ENCODE results near the gene AEN. TPM values are rescaled to one million over a fixed set of nuclear protein-coding genes. Genes with fewer than 3 reads are reported as not detected.

The AEN gene
- total RNA-seq, 4 donors from 2014 or later, result 4.7 to 10.9 (median 5.8) TPM

DNA sequence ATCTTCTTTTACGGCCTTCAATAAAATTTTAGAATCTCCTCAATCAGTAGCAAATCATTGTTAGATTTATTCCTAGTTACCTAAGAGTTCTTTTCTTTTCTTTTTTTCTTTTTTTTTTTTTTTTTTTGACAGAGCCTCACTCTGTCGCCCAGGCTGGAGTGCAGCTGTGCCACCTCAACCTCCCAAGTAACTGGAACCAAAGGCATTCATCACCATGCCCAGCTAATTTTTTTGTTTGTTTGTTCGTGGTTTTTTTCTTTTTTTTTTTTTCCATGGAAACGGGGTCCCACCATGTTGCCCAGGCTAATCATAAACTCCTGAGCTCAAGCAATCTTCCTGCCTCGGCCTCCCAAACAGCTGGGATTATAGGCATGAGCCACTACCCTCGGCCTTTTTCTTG lies 30.4 kb upstream of the AEN start:
- TF ChIP-seq, protein P1, sequence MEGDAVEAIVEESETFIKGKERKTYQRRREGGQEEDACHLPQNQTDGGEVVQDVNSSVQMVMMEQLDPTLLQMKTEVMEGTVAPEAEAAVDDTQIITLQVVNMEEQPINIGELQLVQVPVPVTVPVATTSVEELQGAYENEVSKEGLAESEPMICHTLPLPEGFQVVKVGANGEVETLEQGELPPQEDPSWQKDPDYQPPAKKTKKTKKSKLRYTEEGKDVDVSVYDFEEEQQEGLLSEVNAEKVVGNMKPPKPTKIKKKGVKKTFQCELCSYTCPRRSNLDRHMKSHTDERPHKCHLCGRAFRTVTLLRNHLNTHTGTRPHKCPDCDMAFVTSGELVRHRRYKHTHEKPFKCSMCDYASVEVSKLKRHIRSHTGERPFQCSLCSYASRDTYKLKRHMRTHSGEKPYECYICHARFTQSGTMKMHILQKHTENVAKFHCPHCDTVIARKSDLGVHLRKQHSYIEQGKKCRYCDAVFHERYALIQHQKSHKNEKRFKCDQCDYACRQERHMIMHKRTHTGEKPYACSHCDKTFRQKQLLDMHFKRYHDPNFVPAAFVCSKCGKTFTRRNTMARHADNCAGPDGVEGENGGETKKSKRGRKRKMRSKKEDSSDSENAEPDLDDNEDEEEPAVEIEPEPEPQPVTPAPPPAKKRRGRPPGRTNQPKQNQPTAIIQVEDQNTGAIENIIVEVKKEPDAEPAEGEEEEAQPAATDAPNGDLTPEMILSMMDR (IDR thresholded peaks at IDR 0.05; ENCODE audit: low read depth), result no peak

DNA sequence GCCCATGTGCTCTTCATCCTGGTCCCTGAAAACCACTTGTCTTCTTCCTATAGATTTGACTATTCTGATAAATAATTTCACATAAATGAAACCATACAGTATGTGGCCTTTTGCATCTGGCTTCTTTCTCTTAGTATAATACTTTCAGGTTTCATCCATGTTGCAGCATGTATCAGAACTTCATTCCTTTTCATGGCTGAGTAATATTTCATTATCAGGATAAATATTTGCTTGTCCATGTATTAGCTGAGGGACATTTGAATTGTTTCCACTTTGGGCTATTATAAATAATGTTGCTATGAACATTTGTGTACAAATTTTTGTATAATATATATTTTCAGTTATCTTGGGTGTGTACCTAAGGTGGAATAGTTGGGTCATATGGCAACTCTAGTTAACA lies 29.8 kb upstream of the AEN start:
- TF ChIP-seq, protein P1 (IDR thresholded peaks at IDR 0.05; ENCODE audit: low read depth), result no peak

DNA sequence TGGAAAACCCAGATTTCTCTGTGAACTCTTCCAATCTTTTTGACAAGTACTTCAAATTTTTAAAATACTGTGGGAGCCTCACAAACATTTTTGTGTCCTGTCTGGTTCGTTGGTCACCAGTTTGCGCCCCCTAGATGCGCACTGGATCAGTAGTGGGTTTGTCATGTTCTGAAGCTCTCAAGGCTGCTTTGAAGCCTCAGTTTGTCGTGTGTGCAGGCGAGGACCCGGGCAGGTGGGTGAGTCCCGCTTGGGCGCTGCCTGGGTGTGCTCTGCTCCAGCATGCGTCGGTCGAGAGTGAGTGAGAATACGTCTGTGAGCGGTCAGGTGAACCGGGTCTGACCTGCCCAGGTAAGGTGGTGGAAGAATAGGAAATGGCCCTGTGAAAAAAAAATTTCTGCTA lies 17.3 kb upstream of the AEN start:
- TF ChIP-seq, protein P1 (IDR thresholded peaks at IDR 0.05; ENCODE audit: low read depth), result no peak

DNA sequence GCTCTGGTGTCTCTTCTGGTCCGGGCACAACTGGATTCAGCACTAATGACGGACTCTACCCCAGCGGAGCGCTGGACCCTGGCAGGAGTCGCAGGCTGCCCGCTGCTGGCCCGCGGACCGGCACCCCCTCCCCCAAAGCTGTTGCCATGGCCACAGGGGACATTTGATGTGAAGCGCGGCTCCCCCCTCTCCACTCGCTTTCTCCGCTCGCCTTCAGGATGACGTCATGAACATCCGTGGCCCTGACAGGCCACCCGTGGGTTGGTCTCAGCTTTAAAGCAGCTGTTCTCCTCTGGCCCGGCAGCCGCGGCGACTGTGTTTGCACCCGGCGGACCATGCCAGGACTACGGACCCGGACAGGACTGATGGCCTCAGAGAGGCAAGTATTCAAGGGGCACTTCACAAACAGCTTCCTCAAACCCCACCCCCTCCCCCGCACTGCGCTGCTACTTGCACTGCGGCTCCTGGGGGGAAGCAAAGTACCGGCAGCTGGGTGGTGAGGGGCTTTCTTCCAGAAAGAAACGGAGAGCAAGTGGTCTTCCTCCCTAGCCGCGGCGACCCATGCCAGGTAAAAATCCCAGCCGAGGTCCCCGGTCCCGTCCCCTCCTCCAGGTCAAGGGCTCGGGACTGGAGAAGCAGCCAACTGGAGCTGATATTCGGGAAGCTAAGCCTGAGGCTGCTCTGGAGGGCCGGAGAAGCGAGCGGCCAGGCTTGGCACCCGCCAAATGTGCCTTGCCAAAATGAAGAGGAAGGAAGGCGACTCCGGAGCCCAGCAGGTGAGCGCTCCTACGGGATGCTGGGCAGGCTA lies 16.6 kb upstream of the AEN start:
- TF ChIP-seq, protein P1 (IDR thresholded peaks at IDR 0.05; ENCODE audit: low read depth), result no peak

DNA sequence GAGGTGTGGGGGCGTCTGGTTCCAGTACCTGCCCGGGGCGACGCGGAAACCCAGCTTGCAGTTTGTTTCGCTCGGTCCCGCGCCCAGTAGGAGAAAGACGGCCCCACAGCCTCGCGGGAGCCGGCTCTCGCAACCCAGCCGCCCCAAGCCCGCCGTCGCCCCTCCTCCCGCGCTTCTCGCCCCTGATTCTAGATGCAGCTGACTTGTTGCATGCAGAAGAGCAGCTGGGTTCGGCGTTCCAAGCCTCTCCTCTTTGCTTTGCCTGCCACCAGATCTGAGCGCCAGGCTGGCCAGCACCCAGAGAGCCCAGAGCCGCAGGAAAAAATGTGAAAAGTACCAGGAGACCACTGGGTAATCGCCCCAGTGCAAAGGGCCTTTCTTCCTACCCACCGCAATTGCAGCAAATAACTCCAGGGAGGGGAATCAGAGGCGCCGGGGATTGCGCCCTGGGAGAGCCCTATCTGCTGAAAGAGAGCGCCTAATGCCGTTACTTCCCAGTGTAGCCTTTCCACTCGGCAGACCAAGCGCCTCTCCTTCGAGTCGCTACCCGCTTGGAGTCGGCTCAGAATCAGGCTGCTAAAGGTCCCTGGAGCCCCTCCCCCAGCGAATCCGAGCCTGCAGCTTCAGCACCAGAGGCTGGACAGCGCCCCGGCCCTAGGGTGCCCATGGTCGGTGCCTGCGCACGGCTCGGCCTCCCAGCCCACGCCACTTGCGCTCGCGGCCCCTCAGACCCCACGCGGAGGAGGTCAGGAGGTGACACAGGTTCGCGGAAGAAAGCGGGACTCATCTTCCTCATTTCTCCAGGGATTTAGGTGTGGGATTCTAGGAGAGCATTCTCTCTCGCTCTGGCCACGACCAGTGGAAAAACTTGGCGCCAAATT lies 15.7 kb upstream of the AEN start:
- TF ChIP-seq, protein P1 (IDR thresholded peaks at IDR 0.05; ENCODE audit: low read depth), result no peak

DNA sequence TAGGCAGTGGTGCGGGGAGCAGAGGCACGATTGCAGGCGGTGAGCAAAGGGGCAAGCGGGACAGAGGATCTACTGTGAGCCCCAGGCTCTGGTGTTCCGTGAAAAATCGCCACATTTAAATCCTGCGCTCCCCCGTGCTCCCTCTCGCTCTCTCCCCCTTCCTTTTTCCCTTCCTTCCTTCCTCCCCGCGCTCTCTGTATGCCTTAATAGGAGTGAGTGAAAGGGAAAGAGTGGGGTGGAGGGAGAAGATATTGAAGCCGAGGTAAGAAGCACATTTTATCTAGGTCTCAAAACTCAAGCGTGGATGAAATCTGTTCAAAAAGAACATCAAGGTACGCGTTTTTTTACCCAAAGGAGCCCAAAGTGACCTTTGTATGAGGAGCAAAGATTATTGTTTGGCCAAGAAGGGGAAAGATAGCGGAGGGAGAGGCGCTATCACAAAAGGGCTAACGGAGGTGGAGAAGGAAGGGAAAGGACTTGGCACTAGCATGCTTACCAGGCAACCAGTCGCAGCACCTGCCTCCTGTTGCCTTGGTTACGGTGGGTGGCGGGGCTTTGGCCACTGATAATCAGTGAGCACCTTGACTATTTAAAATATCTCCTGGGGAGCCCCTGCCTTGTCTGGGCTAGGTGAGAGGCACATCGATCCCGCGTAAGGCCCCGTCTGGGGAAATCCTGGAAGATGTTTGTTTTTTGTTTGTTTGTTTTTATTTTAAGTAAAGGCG lies 14.9 kb upstream of the AEN start:
- TF ChIP-seq, protein P1 (IDR thresholded peaks at IDR 0.05; ENCODE audit: low read depth), result no peak
